Placental epithelial cell (primary cell): Measurements from ENCODE around the gene SNX22. TPM values are rescaled to one million over a fixed set of nuclear protein-coding genes. Genes with fewer than 3 reads are reported as not detected.

ENCODE experiments used
- small RNA-seq: library from RNA; depleted of rRNA; stranded (forward); fragments of <200 nt; gene quantifications from one replicate; pipeline ENCODE3, GENCODE V24; 2012
- total RNA-seq: library from RNA; depleted of rRNA; stranded (reverse); fragments of >200 nt; gene quantifications from 2 replicates; pipeline ENCODE4 v1.2.3, GENCODE V29; 2012

SNX22 gene
- 0.39 TPM in 1 of 2 replicates, not detected in the other for total RNA-seq

GRCh38 chr15:64151727-64152506, at the start of gene SNX22:
Gene SNX22 (plus strand): TSS chr15:64151731. CDS start chr15:64151776, 45 bp downstream.

GRCh38 chr15:64162869-64163658, 11.5 kb downstream of the SNX22 start, which contains the start of gene PPIB:
Gene PPIB (minus strand): TSS chr15:64163022. CDS start chr15:64162986, 36 bp downstream.

Small RNA genes within 50 kb of the gene (small RNA-seq; reads per million reads assigned to genes)
- not detected for gene RF00019

Other genes starting within 250 kb of the SNX22 start
- under 0.01 and 0.39 TPM in 2 replicates for gene DAPK2, start 105.2 kb upstream of the SNX22 start, total RNA-seq
- 65.9 and 69.1 TPM in 2 replicates for gene CIAO2A, start 57.9 kb upstream of the SNX22 start, total RNA-seq
- 37.2 and 37.3 TPM in 2 replicates for gene SNX1, start 55.7 kb upstream of the SNX22 start, total RNA-seq
- 709 and 933 TPM in 2 replicates for gene PPIB, start 11.3 kb downstream of the SNX22 start, total RNA-seq
- gene CSNK1G1, start 204.4 kb downstream of the SNX22 start, total RNA-seq: 25.5 and 29.4 TPM in 2 replicates
- gene PCLAF, start 229.7 kb downstream of the SNX22 start, total RNA-seq: 16.1 and 26.2 TPM in 2 replicates
- gene TRIP4, start 236.1 kb downstream of the SNX22 start, total RNA-seq: 11.0 and 13.3 TPM in 2 replicates